Brain microvascular endothelial cell (primary cell): ENCODE measurements around the gene TFAP2E.
A peak's percentile ranks its signal among the peaks of the same experiment; 100 is the strongest.

ENCODE experiments used
- DNase-seq: peaks from one replicate; pipeline ENCODE4 v3.0.0-alpha.2; 2020
- H3K27ac ChIP-seq: fragments of 250-450 bp; sonication (Bioruptor Pico); 2 replicates; pipeline ENCODE4 v1.5.1; 2020; ENCODE audit warnings: mild to moderate bottlenecking, moderate library complexity
- H3K27me3 ChIP-seq: fragments of 250-450 bp; sonication (Bioruptor Pico); replicated peaks from 2 replicates; pipeline ENCODE4 v1.5.1; 2020; ENCODE audit warnings: mild to moderate bottlenecking
- H3K36me3 ChIP-seq: fragments of 250-450 bp; sonication (Bioruptor Pico); replicated peaks from 2 replicates; pipeline ENCODE4 v1.5.1; 2020; ENCODE audit warnings: mild to moderate bottlenecking
- H3K4me3 ChIP-seq: 2 replicates; pipeline ENCODE4 v1.5.1; 2011; ENCODE audit warnings: low read depth, mild to moderate bottlenecking, control low read depth, low read length, moderate library complexity
- in situ Hi-C: cut with HindIII; loops from 2 replicates; pipeline ENCODE4 v1.10.0; 2017; ENCODE audit warnings: low sequenced_read_pairs, low pct_ligation_motif_present
- TF ChIP-seq, protein P1 (sequence below): IDR thresholded peaks from 2 replicates; pipeline ENCODE4 v1.5.1; 2011; ENCODE audit warnings: low read depth, mild to moderate bottlenecking, moderate library complexity, low read length, control low read depth, inconsistent platforms; ENCODE audit errors: missing control alignments

The TFAP2E gene

DNA sequence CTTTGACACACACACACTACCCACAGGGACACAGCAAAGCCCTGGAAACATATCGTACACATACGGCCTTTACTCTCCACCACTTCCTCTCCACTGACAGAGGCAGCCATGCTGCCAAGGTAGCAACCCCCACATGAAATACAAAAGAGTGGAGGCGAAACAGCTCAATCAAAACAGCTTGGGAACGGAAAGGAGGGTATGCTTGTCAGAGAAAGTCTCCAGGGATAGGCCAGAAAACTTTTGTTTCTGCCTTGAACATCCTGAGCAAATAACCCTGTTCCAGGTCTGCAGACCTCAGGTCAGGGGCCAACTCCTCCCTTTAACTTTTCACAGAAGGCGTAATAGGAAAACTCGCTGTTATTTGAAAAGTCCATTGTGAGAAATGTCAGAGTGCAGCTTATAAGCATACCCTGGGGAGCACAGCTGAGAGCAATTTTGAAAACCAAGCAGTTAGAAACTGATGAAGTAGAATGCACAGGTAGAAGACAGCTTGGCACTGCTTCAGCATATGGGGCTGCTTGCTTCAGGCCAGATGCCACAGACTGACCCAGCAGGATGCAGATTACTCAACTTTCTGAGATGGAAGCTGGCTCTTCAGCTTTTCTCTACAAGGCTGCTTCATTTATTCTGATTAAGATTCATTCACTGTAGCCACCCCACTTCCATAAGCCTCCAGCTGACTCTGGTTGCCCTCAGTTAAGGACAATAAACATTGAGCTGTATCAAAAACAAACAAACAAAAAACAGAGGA, 33.9 kb upstream of the TFAP2E start:
- no peak for DNase-seq
- Histone ChIP-seq H3K36me3 (no peaks in the 10 kb centered on the region), H3K27ac (no peak overlapping the region), H3K27me3 (no peaks in the 10 kb centered on the region), H3K4me3 (no peak overlapping the region)
- in situ Hi-C loops, result no loop called here
- TF ChIP-seq, protein P1, sequence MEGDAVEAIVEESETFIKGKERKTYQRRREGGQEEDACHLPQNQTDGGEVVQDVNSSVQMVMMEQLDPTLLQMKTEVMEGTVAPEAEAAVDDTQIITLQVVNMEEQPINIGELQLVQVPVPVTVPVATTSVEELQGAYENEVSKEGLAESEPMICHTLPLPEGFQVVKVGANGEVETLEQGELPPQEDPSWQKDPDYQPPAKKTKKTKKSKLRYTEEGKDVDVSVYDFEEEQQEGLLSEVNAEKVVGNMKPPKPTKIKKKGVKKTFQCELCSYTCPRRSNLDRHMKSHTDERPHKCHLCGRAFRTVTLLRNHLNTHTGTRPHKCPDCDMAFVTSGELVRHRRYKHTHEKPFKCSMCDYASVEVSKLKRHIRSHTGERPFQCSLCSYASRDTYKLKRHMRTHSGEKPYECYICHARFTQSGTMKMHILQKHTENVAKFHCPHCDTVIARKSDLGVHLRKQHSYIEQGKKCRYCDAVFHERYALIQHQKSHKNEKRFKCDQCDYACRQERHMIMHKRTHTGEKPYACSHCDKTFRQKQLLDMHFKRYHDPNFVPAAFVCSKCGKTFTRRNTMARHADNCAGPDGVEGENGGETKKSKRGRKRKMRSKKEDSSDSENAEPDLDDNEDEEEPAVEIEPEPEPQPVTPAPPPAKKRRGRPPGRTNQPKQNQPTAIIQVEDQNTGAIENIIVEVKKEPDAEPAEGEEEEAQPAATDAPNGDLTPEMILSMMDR, result no peak

DNA sequence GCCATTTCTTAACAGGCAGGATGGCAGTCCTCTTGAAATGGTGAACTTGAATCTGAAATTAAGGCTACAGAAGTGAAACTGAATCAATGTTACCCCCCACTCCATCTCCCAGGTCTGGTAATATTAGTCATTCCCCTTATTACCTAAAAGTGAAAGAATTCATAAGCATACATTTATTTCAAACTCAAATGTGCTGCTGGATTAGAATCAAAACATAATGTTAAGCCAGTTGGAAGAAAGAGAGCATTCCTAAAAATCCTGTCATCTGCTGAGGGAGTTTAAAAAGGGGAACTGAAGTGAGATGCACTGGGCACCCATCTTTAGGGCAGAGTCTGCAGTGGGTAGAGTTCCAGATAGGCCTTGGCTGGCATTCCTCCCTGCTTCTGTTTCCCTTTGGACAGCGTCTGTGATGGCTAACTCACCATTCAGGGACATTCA, 33.3 kb upstream of the TFAP2E start:
- TF ChIP-seq, protein P1, result no peak
- in situ Hi-C loops, result no loop called here
- Histone ChIP-seq H3K27me3 (no peaks in the 10 kb centered on the region), H3K36me3 (no peaks in the 10 kb centered on the region), H3K27ac (no peak overlapping the region), H3K4me3 (no peak overlapping the region)
- DNase-seq, result no peak

DNA sequence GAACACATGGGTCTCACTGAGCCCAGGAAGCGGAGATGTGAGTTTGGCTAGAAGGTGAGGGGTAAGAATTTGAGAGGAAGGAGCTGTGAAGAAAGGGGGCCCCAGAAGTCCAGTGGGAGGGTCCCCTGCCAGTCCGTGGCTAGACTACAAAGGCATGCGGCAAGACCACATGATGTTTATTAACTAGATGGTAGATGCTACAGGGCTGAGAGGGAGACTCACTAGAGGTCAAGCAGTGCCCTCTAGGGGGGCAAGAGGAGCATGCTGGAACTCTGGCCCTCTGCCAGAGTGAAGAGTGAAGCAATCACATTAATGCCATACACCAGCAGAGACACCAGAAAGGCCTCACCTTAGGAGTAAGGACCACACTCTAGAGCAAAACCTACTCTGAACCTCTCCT, 28.1 kb upstream of the TFAP2E start:
- Histone ChIP-seq H3K36me3 (peaks cover 3% of the 10 kb centered on the region), H3K27ac (no peak overlapping the region), H3K27me3 (no peaks in the 10 kb centered on the region), H3K4me3 (no peak overlapping the region)
- in situ Hi-C loops, result no loop called here
- no peak for DNase-seq
- TF ChIP-seq, protein P1, result peak; percentile 30

DNA sequence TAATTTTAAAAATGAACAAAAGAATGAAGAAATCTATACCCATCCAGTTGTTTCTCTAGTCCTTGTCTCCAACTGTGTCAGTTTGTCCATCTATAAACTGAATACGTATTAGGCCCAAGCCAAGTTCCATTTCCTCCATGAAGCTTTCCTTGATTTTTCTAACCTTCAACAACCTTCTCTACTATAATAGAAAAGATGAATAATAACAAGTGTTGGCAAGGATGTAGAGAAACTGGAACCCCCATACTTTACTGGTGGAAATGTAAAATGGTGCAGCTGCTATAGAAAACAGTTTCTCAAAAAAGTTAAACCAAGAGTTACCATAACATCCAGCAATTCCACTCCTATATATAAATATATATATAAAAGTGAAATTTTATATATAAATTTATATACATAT, 26.5 kb upstream of the TFAP2E start:
- H3K36me3 ChIP-seq, result peaks cover 6% of the 10 kb centered on the region
- in situ Hi-C loops, result no loop called here
- no peak overlapping the region for H3K27ac ChIP-seq
- DNase-seq, result no peak
- TF ChIP-seq, protein P1, result no peak
- no peak overlapping the region for H3K4me3 ChIP-seq
- H3K27me3 ChIP-seq, result no peaks in the 10 kb centered on the region

DNA sequence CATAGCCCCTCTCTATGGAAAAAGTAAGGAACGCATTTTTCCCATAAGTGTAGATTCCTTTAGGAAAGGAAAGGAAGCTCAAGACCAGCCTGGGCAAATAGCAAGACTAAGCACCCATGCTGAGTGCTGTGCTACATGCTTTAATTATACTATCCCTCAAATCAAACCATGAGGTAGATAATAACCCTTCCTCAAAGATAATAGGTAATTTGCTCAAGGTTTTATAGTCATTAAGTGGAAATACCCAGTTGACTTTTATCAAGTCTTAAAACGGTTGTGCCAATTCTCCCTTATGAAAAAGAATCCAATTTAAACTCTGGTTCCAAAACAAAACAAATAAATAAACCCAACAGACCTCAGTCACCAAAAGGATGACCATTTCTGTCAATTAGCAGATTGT, 19.3 kb upstream of the TFAP2E start:
- TF ChIP-seq, protein P1, result no peak
- Histone ChIP-seq H3K27ac (no peak overlapping the region), H3K27me3 (no peaks in the 10 kb centered on the region), H3K4me3 (no peak overlapping the region), H3K36me3 (peaks cover 10% of the 10 kb centered on the region)
- in situ Hi-C loops, result no loop called here
- DNase-seq, result no peak
